ENCODE measurements around the gene SP6.

Gene SP6

GRCh38 chr17:47803751-47804150 lies 47.2 kb downstream of the SP6 start:
- TF ChIP-seq CTCF (IDR thresholded peaks at IDR 0.05; ENCODE audit: low read depth, low read length, missing control alignments), result no peak
- no peak for DNase-seq
- no peak overlapping the region for H3K27ac ChIP-seq
- H3K27me3 ChIP-seq (replicated peaks), result peaks cover 9% of the 10 kb centered on the region
- H3K36me3 ChIP-seq (replicated peaks), result peaks cover 17% of the 10 kb centered on the region
- in situ Hi-C loops (cut with HindIII; ENCODE audit: low pct_ligation_motif_present, low sequenced_read_pairs), result no loop called here
- H3K4me3 ChIP-seq (ENCODE audit: low read depth, low read length), result no peak overlapping the region

- in situ Hi-C loops (cut with HindIII; ENCODE audit: low pct_ligation_motif_present, low sequenced_read_pairs), result no loop called here
- no peak for TF ChIP-seq CTCF (IDR thresholded peaks at IDR 0.05; ENCODE audit: low read depth, low read length, missing control alignments)
- no peak for DNase-seq
- Histone ChIP-seq H3K36me3 (replicated peaks) (peaks cover 11% of the 10 kb centered on the region), H3K27ac (no peak overlapping the region), H3K27me3 (replicated peaks) (peaks cover 9% of the 10 kb centered on the region), H3K4me3 (ENCODE audit: low read depth, low read length) (no peak overlapping the region)
Observed at GRCh38 chr17:47803201-47803600, 47.8 kb downstream of the SP6 start.

- Histone ChIP-seq H3K27me3 (replicated peaks) (peaks cover 9% of the 10 kb centered on the region), H3K27ac (no peak overlapping the region), H3K4me3 (ENCODE audit: low read depth, low read length) (no peak overlapping the region), H3K36me3 (replicated peaks) (peaks cover 4% of the 10 kb centered on the region)
- in situ Hi-C loops (cut with HindIII; ENCODE audit: low pct_ligation_motif_present, low sequenced_read_pairs), result no loop called here
- peak; percentile 32 for DNase-seq
- peak; percentile 80 for TF ChIP-seq CTCF (IDR thresholded peaks at IDR 0.05; ENCODE audit: low read depth, low read length, missing control alignments)
Observed at GRCh38 chr17:47802341-47803022, 48.5 kb downstream of the SP6 start.

- TF ChIP-seq CTCF (IDR thresholded peaks at IDR 0.05; ENCODE audit: low read depth, low read length, missing control alignments), result no peak
- DNase-seq, result no peak
- Histone ChIP-seq H3K4me3 (ENCODE audit: low read depth, low read length) (no peak overlapping the region), H3K27ac (no peak overlapping the region), H3K36me3 (replicated peaks) (peaks cover 1% of the 10 kb centered on the region), H3K27me3 (replicated peaks) (peaks cover 9% of the 10 kb centered on the region)
- in situ Hi-C loops (cut with HindIII; ENCODE audit: low pct_ligation_motif_present, low sequenced_read_pairs), result no loop called here
Observed at GRCh38 chr17:47801906-47802305, 49.1 kb downstream of the SP6 start.

GRCh38 chr17:47801176-47801765 lies 49.7 kb downstream of the SP6 start:
- no peak for TF ChIP-seq CTCF (IDR thresholded peaks at IDR 0.05; ENCODE audit: low read depth, low read length, missing control alignments)
- no peak for DNase-seq

More at GRCh38 chr17:47801176-47801765, 49.7 kb downstream of the SP6 start:
- Histone ChIP-seq H3K27ac (no peak overlapping the region), H3K4me3 (ENCODE audit: low read depth, low read length) (no peak overlapping the region), H3K36me3 (replicated peaks) (no peaks in the 10 kb centered on the region), H3K27me3 (replicated peaks) (peaks cover 9% of the 10 kb centered on the region)
- in situ Hi-C loops (cut with HindIII; ENCODE audit: low pct_ligation_motif_present, low sequenced_read_pairs), result no loop called here
